Stimulated activated naive CD4-positive, alpha-beta T cell treated with Interleukin-2 at 50 U/mL for 16 hours (primary cell): ENCODE data around the gene CLIP3.
"Not testable (repeated sequence)": the region's sequence is repeated elsewhere in the genome, so short reads cannot be mapped to it uniquely, and the experiment has no call there.

Experiments
- DNase-seq: peaks from one replicate; lab custom pipeline; 2025; lab: John Stamatoyannopoulos, UW

Gene CLIP3

GRCh38 chr19:36032251-36033104 is at the start of gene CLIP3:
TSS of gene CLIP3 (minus strand) at chr19:36032873. CDS start at chr19:36032357, 516 bp downstream.
- no peak for DNase-seq

DNA sequence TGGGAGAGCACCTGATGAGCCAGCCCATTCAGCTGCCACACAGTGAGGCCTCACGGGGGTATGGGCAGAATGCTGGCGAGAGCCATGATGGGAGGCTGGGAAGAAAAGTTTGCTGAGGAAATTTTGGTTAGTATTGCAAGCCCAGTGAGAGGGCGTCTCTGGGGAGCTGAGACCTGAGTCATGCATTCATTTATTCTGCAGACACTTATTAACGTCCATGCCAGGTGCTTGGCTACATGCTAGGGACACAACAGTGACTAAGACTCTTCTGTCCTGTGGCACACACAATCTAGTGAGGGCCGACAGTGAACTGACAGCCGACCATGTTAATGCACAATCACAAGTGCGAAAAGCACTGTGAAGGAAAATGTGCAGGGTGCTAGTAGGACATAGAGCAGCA is 49.2 kb upstream of the CLIP3 start:
- DNase-seq: no peak

GRCh38 chr19:36081385-36081784 is 48.7 kb upstream of the CLIP3 start:
- DNase-seq: no peak

- no peak for DNase-seq
Measured at GRCh38 chr19:36079389-36079945, 46.8 kb upstream of the CLIP3 start.

- no peak for DNase-seq
Measured at GRCh38 chr19:36073121-36073876, 40.6 kb upstream of the CLIP3 start.

- no peak for DNase-seq
Measured at GRCh38 chr19:36072081-36072480, 39.4 kb upstream of the CLIP3 start.

- not testable (repeated sequence) for DNase-seq
Measured at GRCh38 chr19:36068810-36069499, 36.3 kb upstream of the CLIP3 start.

DNA sequence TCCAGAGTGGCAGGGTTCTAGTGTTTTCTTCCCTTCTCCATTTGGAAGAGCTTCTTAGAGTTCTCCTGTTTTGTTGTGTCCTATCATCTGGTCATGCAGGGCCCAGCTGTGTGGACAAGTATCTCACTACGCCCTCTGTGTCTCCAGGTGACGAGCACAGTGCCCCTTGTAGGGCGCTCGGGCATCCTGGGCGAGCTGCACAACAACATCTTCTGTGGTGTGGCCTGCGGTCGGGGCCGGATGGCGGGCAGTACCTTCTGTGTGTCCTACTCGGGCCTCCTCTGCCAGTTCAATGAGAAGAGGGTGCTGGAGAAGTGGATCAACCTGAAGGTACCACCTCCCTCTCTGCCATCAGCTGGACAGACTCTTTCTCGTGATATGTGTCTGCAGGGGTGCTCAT is 35.0 kb upstream of the CLIP3 start:
- DNase-seq: no peak

- no peak for DNase-seq
Measured at GRCh38 chr19:36064826-36065225, 32.2 kb upstream of the CLIP3 start.

DNA sequence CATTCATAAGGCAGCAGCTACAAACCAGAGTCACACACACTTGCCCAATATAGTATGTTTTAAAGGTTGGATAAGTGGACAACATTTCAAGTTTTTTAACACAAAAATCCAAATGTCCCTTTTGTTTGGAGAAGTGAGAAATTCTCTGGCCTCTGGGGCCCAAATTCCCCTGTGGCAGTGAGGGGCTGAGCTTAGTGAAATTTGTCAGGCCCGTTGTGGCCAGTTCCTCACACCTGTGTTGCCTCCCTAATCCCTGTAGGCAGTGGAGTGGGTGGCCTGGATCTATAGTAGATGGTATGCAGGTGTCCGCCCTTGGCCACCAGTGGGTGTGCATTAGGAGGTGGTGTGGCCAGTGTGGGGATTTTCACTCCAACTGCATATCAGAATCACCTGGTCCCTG is 28.7 kb upstream of the CLIP3 start:
- DNase-seq: no peak

GRCh38 chr19:36060430-36060829 is 27.8 kb upstream of the CLIP3 start:
- no peak for DNase-seq

DNA sequence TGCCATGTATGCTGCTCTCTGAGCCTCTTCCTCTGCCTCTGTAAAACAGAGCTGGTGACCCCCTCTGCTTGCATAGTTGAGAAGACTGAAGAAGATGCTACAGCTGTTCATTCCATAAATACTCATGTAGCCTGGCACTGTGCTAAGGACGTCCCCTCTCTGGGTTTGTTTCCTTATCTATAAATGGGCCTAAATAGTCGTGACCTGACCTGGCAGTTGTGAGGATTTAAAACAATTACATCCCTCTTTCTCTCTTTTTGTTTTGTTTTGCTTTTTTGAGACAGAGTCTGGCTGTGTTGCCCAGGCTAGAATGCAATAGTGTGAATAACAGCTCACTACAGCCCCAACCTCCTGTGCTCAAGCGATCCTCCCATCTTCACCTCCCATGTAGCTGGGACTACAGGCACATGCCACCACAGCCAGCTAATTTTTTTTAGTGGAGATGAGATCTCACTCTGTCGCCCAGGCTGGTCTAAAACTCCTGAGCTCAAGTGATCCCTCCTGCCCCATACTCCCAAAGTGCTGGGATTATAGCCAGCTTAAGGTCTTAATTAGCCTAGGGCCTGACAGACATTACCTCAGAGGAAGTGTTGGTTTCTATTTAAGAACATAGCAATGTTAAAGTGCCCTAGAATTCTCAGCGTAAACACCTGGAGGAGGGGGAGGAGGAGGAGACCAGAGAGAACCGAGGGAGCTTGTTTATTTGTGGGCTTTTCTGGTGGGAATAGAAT is 26.7 kb upstream of the CLIP3 start:
- DNase-seq: no peak

DNA sequence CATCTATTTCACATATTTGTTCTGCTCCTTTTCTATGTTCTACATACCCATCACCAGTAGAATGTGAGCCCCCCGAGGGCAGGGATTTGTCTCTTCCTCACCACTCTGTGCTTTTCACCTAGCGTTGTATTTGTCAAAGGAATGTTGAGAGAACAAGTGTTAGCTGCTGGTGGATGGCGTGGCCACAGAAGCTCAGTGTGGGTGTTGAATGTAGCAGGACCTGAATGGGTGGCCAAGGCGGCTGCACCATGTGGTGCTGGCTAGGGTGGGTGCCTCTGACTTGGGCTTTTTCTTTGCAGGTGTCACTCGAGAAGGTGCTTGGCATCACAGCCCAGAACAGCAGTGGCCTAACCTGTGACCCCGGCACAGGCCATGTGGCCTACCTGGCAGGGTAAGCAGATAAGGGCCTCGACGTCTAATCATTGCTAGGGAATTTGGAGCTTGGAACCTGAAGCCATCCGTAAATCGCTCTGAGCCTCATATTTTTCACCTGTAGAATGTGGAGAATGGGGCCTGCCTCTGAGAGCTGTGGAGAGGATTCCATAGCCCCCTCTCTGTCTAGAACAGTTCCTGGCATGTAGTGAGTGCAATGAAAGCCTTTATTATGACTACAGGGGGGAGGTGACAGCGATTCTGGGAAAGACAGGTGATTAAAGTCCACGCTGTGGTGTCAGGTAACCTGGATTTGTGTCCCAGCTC is 26.0 kb upstream of the CLIP3 start:
- no peak for DNase-seq

- peak; percentile 96 for DNase-seq
Measured at GRCh38 chr19:36054733-36055686, 22.3 kb upstream of the CLIP3 start, which contains the start of gene WDR62. TSS of gene WDR62 (plus strand) at chr19:36054897. CDS start at chr19:36054972, 75 bp downstream.

DNA sequence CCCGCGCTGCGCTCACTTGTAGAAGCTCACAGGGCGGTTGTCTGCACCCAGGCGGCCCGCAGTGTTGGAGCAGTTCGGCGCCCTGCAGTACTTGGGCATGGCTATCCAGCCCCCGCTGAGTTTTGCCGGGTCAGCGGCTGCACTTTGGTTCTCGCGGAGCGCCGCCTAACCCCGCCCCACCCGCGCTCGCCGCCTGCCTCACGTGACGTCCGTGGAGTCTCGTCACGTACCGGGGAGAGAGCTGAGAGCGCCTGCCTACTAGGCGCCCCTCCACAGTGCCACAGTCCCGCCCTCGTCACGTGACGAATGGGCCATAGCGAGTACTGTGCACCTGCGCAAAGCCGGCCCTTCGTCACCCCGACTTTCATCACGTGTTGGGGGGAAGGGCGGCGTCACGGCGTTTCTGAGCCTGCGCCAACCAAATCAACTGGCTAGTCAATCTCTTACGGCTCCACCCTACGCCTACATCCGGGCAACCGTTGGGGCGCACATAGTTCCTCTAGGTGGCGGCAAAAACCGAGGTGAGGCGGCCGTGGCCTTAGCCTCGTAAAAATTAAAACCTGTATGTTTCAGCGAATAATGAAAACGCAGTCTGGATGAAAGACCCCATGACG is 21.6 kb upstream of the CLIP3 start, which contains the start of gene THAP8:
Gene THAP8, minus strand, starts transcription at position 167 of the 614 bp plus-strand sequence. Its CDS starts 68 bp downstream, at position 99.
- DNase-seq: peak; percentile 100

DNA sequence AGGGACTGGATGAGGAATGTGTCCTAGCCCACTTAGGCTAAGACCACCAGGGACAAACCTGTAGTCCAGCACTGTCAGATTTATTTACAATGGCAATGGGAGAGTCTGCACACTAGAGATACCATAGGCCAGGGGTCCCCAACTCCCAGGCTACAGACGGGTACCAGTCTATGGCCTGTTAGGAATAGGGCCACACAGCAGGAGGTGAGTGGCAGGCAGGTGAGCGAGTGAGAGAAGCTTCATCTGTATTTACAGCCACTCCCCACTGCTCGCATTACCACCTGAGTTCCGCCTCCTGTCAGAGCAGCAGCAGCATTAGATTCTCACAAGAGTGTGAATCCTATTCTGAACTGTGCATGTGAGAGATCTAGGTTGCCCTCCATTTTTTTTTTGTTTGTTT is 19.0 kb upstream of the CLIP3 start:
- no peak for DNase-seq

DNA sequence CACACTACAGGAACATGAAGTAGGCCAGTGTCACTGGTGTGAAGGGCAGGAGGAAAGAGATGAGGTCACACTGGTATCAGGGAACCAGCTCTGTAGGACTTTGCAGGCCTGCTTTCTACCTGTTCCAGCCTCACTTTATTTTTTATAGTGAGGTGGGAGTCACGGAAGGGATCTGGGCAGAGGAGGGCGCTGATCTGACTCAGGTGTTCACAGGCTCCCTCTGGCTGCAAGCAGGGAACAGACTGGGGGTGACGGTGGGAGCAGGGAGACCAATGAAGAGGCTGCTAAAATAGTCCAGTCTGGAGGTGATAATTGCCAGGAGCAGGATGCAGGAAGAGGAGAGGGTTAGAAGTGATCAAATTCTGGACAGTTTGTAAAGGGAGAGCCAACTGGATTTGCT is 18.6 kb upstream of the CLIP3 start:
- no peak for DNase-seq

DNA sequence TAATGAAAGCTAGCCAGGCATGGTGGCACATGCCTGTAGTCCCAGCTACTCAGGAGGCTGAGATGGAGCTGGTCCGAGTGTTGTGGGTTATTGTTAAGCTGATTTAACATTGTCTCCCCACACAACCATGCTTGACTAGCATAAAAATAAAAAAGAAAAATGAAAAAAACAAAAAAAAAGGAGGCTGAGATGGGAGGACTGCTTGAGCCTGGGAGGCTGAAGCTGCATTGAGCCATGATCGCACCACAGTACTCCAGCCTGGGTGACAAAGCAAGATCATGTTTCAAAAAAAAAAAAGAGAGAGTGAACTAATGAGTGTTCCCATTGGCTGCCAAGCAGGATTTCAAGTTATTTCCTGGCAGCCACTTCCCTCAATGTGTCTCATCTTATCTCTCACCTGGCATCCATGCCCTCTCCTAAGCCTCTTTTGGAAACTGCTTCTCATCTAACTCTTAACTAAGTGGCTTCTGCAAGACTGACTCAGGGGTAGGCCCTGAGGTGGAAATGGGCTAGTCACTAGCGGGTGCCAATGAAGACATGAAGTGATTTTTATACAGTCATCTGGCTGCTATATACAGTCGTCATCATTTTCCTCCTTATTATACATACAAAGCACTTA is 16.5 kb upstream of the CLIP3 start:
- no peak for DNase-seq

DNA sequence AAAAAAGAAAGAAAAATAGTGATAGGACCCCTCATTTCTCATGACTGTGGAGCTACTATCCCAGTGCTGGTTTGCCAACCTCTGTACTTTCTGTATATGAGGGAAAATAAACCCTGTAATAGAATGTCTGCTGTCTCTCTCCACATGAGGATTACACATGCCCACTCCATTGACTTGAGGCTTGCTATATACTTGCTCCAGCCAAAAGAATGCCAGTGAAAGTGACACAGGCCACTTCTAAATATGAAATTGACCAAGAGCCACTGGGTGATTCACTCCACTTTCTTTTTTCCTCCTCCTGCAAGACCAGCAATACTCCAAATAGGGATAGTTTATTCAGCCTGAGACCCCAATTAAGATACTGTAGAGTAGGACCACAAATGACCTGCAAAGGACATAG is 15.2 kb upstream of the CLIP3 start:
- DNase-seq: no peak
